A549 (cell line): ENCODE results near the gene MAT2A. TPM values are rescaled to one million over a fixed set of nuclear protein-coding genes. Genes with fewer than 3 reads are reported as not detected.

Experiments
- ATAC-seq, 2 experiments: fragments of 200-7000 bp in 1 of 2; fragments of >200 bp in 1 of 2; cut with Nextera tagmentation in 1 of 2; cut with Tn5 transposase in 1 of 2; 3 replicates each; pipeline versions ENCODE4 v1.8.0 to v1.9.1; 2018 to 2020; ENCODE audit warnings: mild to moderate bottlenecking in 1 of 2, moderate library complexity in 1 of 2
- CTCF ChIA-PET: fragments of 300-600 bp; sonication (Branson Sonifier 250); formaldehyde crosslinking; extraction: SDS; loops from one replicate; lab custom pipeline; 2021; ENCODE audit warnings: antibody characterized with exemption, inconsistent platforms; lab: Yijun Ruan, JAX
- POLR2A ChIA-PET: fragments of 350-600 bp; formaldehyde crosslinking; extraction: SDS; loops from one replicate; lab custom pipeline; 2021; ENCODE audit warnings: antibody characterized with exemption, inconsistent platforms; lab: Yijun Ruan, JAX
- DNase-seq, 2 experiments: peaks; one replicate each; pipeline versions ENCODE4 v3.0.0 to v3.0.0-alpha.2; 2011 to 2016; ENCODE audit warnings: low read depth in 1 of 2, low spot score in 1 of 2
- FAIRE-seq: peaks from 2 replicates; lab custom pipeline; 2011; peaks lifted over from hg19 to GRCh38; lab: Jason Lieb, UNC
- H3K27ac ChIP-seq, 2 experiments: fragments of >200 bp; sonication (Bioruptor Twin); formaldehyde crosslinking; 3 replicates each; pipeline ENCODE4 v1.5.1; 2016 to 2017
- H3K4me1 ChIP-seq: fragments of >200 bp; sonication (Bioruptor Twin); formaldehyde crosslinking; 3 replicates; pipeline ENCODE4 v1.6.1; 2016
- H3K4me2 ChIP-seq: fragments of >200 bp; sonication (Bioruptor Twin); formaldehyde crosslinking; 3 replicates; pipeline ENCODE4 v1.6.1; 2016
- H3K4me3 ChIP-seq: fragments of >200 bp; sonication (Bioruptor Twin); formaldehyde crosslinking; 3 replicates; pipeline ENCODE4 v1.5.1; 2016
- H3K9me3 ChIP-seq: fragments of >200 bp; sonication (Bioruptor Twin); formaldehyde crosslinking; 3 replicates; pipeline ENCODE4 v1.6.1; 2016
- FOSB ChIP-seq: fragments of 250-450 bp; sonication (Bioruptor Pico); IDR thresholded peaks from 2 replicates; pipeline ENCODE4 v1.5.0; 2020; ENCODE audit warnings: mild to moderate bottlenecking, moderate library complexity
- FOXS1 ChIP-seq: fragments of 250-450 bp; sonication (Bioruptor Pico); IDR thresholded peaks from 2 replicates; pipeline ENCODE4 v1.5.0; 2020; ENCODE audit warnings: mild to moderate bottlenecking, moderate library complexity
- GATA3 ChIP-seq: IDR thresholded peaks from 2 replicates; pipeline ENCODE4 v1.6.1; 2012; ENCODE audit warnings: borderline replicate concordance
- HDAC2 ChIP-seq: fragments of 200-600 bp; sonication (generic); IDR thresholded peaks from 2 replicates; pipeline ENCODE4 v1.6.1; 2016
- HEYL ChIP-seq: fragments of 250-450 bp; sonication (Bioruptor Pico); IDR thresholded peaks from 2 replicates; pipeline ENCODE4 v1.8.0; 2021; ENCODE audit warnings: mild to moderate bottlenecking, moderate library complexity
- HOXA7 ChIP-seq: fragments of 250-450 bp; sonication (Bioruptor Pico); IDR thresholded peaks from 2 replicates; pipeline ENCODE4 v1.5.0; 2020; ENCODE audit warnings: mild to moderate bottlenecking, moderate library complexity
- HOXB13 ChIP-seq: fragments of 250-450 bp; sonication (Bioruptor Pico); IDR thresholded peaks from 2 replicates; pipeline ENCODE4 v1.5.0; 2020; ENCODE audit warnings: low read depth, mild to moderate bottlenecking, moderate library complexity
- JUNB ChIP-seq: fragments of >200 bp; sonication (Bioruptor Twin); formaldehyde crosslinking; IDR thresholded peaks from 2 replicates; pipeline ENCODE4 v1.6.1; 2016
- MAFK ChIP-seq: fragments of 450-650 bp; IDR thresholded peaks from 2 replicates; pipeline ENCODE4 v1.6.1; 2014; ENCODE audit not compliant: partially characterized antibody
- MYC ChIP-seq: IDR thresholded peaks from 2 replicates; pipeline ENCODE4 v1.6.1; 2012; ENCODE audit warnings: mild to moderate bottlenecking, inconsistent platforms, low read length, improper control_type of control experiment, borderline replicate concordance
- POLR2A ChIP-seq: IDR thresholded peaks from 2 replicates; pipeline ENCODE4 v1.6.1; 2012; ENCODE audit warnings: mild to moderate bottlenecking, low read length
- POLR2AphosphoS2 ChIP-seq: conservative IDR thresholded peaks from 2 replicates; pipeline ENCODE4 v1.6.1; 2012; ENCODE audit warnings: low read length, improper control_type of control experiment, inconsistent platforms
- RAD21 ChIP-seq, 2 experiments: fragments of >200 bp in 1 of 2; sonication (Bioruptor Twin) in 1 of 2; formaldehyde crosslinking in 1 of 2; IDR thresholded peaks in 1 of 2; conservative IDR thresholded peaks in 1 of 2; 2 replicates in 1 of 2; 3 replicates in 1 of 2; pipeline ENCODE4 v1.6.1; 2012 to 2018; ENCODE audit warnings: inconsistent platforms in 1 of 2
- RARB ChIP-seq: fragments of 250-450 bp; sonication (Bioruptor Pico); IDR thresholded peaks from 2 replicates; pipeline ENCODE4 v1.8.0; 2021; ENCODE audit warnings: mild to moderate bottlenecking, moderate library complexity
- RNF2 ChIP-seq: fragments of 200-600 bp; sonication (generic); IDR thresholded peaks from 2 replicates; pipeline ENCODE4 v1.6.1; 2016; ENCODE audit warnings: low read depth, mild to moderate bottlenecking, antibody characterized with exemption, moderate library complexity, borderline replicate concordance
- SMC3 ChIP-seq: fragments of >200 bp; sonication (Bioruptor Twin); formaldehyde crosslinking; IDR thresholded peaks from 3 replicates; pipeline ENCODE4 v1.6.1; 2018; ENCODE audit warnings: inconsistent platforms
- ZC3H11A ChIP-seq: fragments of 450-650 bp; IDR thresholded peaks from 2 replicates; pipeline ENCODE4 v1.6.1; 2014; ENCODE audit warnings: antibody characterized with exemption, mild to moderate bottlenecking
- ZSCAN20 ChIP-seq: fragments of 250-450 bp; sonication (Bioruptor Pico); IDR thresholded peaks from 2 replicates; pipeline ENCODE4 v1.8.0; 2022; ENCODE audit warnings: mild to moderate bottlenecking, moderate library complexity
- WGBS: methylation state at CpG from one replicate; pipeline ENCODE4 v1.1.6; 2017; ENCODE audit errors: missing lambda C conversion rate; 5-methylcytosine and 5-hydroxymethylcytosine counted together
- polyA plus RNA-seq, 4 experiments: library from polyadenylated mRNA; depleted of rRNA in 3 of 4; stranded (reverse); fragments of >200 nt; fragmentation: RNase III in 1 of 4; extraction: RNeasy Plus Mini Kit Qiagen cat#74134 plus additional on column Dnase treatment in 1 of 4; gene quantifications; 2 replicates in 3 of 4; 3 replicates in 1 of 4; pipeline ENCODE4 v1.2.3, GENCODE V29; 2011 to 2017
- TF ChIP-seq, protein P1 (sequence below): fragments of 450-650 bp; IDR thresholded peaks from 2 replicates; pipeline ENCODE4 v1.6.1; 2014; ENCODE audit warnings: antibody characterized with exemption
- TF ChIP-seq, protein P2 (sequence below): fragments of >200 bp; sonication (Bioruptor Twin); formaldehyde crosslinking; IDR thresholded peaks from 3 replicates; pipeline ENCODE4 v1.6.1; 2016
- TF ChIP-seq, protein P3 (sequence below): fragments of 250-450 bp; sonication (Bioruptor Pico); IDR thresholded peaks from 2 replicates; pipeline ENCODE4 v1.5.0; 2020; ENCODE audit warnings: low read depth, mild to moderate bottlenecking, moderate library complexity
- TF ChIP-seq, protein P4 (sequence below): fragments of >200 bp; sonication (Bioruptor Twin); formaldehyde crosslinking; IDR thresholded peaks from 3 replicates; pipeline ENCODE4 v1.5.1; 2016
- TF ChIP-seq, protein P5 (sequence below): IDR thresholded peaks from 2 replicates; pipeline ENCODE4 v1.6.1; 2012

The MAT2A gene
- polyA plus RNA-seq, 2 of the 4 experiments (the other 2 are of a cell fraction) = 370 to 1,024 TPM

DNA sequence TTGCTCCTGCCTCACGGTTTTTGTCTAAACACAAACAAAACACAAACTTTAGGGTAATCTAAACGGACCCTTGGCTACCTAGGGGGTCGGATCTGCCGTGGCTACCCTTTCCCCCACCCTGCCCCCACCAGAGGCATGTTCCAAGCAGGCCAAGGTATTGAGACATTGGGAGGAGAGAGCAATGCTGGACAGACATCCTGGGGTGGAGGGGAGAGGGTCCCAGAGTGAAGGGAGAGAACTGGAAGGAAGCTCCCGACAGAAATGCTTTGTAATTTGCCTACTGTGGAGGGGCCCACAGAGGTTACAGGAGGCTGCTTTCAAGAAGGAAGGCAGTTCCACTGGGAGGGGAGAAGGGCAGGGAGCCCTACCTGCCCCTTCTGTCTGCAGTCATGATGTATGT is 13.9 kb upstream of the MAT2A start:
- no peak; a peak in 1 of 6 replicates for ATAC-seq
- TF ChIP-seq, protein P1, sequence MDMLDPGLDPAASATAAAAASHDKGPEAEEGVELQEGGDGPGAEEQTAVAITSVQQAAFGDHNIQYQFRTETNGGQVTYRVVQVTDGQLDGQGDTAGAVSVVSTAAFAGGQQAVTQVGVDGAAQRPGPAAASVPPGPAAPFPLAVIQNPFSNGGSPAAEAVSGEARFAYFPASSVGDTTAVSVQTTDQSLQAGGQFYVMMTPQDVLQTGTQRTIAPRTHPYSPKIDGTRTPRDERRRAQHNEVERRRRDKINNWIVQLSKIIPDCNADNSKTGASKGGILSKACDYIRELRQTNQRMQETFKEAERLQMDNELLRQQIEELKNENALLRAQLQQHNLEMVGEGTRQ = no peak
- no peak for TF ChIP-seq FOXS1 (CRISPR knock-in tag)
- TF ChIP-seq RAD21 (conservative IDR thresholded peaks at IDR 0.05 in 1 of 2, IDR thresholded peaks at IDR 0.05 in 1 of 2) = no peak
- TF ChIP-seq RNF2 = no peak
- TF ChIP-seq, protein P2, sequence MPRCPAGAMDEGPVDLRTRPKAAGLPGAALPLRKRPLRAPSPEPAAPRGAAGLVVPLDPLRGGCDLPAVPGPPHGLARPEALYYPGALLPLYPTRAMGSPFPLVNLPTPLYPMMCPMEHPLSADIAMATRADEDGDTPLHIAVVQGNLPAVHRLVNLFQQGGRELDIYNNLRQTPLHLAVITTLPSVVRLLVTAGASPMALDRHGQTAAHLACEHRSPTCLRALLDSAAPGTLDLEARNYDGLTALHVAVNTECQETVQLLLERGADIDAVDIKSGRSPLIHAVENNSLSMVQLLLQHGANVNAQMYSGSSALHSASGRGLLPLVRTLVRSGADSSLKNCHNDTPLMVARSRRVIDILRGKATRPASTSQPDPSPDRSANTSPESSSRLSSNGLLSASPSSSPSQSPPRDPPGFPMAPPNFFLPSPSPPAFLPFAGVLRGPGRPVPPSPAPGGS = no peak
- no peak for TF ChIP-seq HEYL (CRISPR knock-in tag)
- TF ChIP-seq RARB (CRISPR knock-in tag) = no peak
- TF ChIP-seq, all 56 proteins: peak for 0
- no peak overlapping the region for H3K4me3 ChIP-seq
- peak overlapping the region in 1 of 2 experiments; percentile 65; a peak in 3 of 6 replicates for H3K27ac ChIP-seq
- 58% methylated on average over 5 of the region's 5 CpGs for WGBS
- FAIRE-seq = no peak
- ChIA-PET POLR2A (interaction anchor here (1.1 kb wide), 1 partner anchor 104 kb away, joined by 3 read pairs; no protein-coding TSS in a partner anchor), CTCF (interaction anchor here (0.6 to 15.1 kb wide), 5 partner anchors 10 to 197 kb away, joined by 3 to 145 read pairs (median 5); partner anchors contain the start of genes MAT2A and TGOLN2)
- DNase-seq = no peak
- peaks cover 3% of the 10 kb centered on the region; the same call in 2 of the 3 replicates for H3K9me3 ChIP-seq
- peaks cover 23% of the 10 kb centered on the region for H3K4me1 ChIP-seq
- no peak overlapping the region for H3K4me2 ChIP-seq

DNA sequence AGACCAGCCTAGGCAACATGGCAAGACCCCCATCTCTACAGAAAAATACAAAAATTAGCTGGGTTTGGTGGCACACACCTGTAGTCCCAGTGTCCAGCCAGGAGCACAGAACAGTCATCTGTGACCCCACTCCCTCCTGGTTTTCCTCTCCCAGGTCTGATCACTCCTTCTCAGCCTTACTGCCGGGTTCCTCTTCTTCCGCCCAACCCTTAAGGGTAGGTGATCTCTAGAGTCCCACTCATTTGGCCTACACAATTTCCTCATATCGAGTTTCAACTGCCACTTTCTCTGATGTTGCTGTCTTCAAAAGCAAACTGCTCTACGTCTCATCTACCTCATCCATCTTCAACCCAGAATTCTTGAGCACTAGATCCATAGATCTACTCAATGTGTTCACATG is 13.4 kb upstream of the MAT2A start:
- ChIA-PET POLR2A (no interaction called here), CTCF (interaction anchor here (1.5 to 3.4 kb wide), 2 partner anchors 17 to 105 kb away, joined by 3 to 14 read pairs; no protein-coding TSS in a partner anchor)
- Histone ChIP-seq H3K9me3 (peaks cover 5% of the 10 kb centered on the region; the same call in 2 of the 3 replicates), H3K4me1 (peaks cover 23% of the 10 kb centered on the region), H3K4me2 (no peak overlapping the region), H3K27ac (no peak overlapping the region; a peak in 1 of 6 replicates), H3K4me3 (no peak overlapping the region)
- WGBS = 87% methylated on average over 4 of the region's 4 CpGs
- FAIRE-seq (no peak), ATAC-seq (no peak), DNase-seq (no peak)
- no peak for TF ChIP-seq POLR2A
- TF ChIP-seq FOSB (CRISPR knock-in tag) = no peak

DNA sequence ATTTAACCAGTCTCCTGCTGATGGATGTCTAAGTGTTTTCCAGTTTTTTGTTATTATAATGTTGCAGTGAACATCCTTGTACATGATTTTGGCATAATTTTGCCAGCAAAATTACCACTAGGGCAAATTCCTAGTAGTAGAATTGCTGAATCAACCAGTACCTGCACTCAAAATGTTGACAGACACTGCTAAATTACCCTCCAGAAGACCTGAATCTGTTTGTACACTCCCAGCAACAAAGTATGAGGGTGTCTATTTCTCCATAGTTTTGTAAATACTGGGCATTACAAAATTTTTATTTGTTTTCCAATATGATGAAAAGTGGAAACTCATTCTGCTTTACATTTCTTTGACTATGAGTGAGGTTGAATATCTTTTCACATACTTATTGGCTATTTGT is 11.2 kb upstream of the MAT2A start:
- ChIA-PET POLR2A (interaction anchor here (1.0 kb wide), 1 partner anchor 11 kb away, joined by 5 read pairs; the partner anchor contains the start of gene MAT2A), CTCF (interaction anchor here (1.5 to 35.5 kb wide), 4 partner anchors 10 to 109 kb away, joined by 5 to 1185 read pairs (median 76); partner anchors contain the start of genes CAPG, MAT2A and SH2D6)
- TF ChIP-seq MAFK = peak; percentile 13
- TF ChIP-seq MYC = no peak
- no peak for TF ChIP-seq HDAC2
- TF ChIP-seq JUNB = no peak
- Histone ChIP-seq H3K4me2 (no peak overlapping the region), H3K27ac (no peak overlapping the region), H3K4me3 (no peak overlapping the region), H3K4me1 (peaks cover 22% of the 10 kb centered on the region), H3K9me3 (peaks cover 5% of the 10 kb centered on the region; the same call in 2 of the 3 replicates)
- ATAC-seq (no peak), FAIRE-seq (no peak), DNase-seq (no peak)

DNA sequence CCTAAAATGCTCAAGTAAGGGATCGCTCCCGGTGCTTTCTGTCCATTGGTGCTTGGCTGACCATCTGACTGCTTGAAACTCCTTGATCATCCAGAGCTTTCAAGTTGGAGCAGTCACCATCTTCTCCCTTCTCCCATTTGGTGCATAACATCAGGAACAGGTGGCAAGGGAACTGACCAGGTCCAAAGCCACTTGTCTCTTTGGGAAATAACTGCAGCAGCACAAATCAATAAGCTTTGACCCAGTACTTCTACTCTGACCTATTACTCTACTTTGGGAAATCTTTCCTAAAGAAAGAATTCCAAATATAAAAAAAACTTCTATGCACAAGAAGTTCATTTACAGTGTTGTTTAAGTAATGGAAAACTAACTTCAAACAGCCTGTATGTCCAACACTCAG is 10.6 kb upstream of the MAT2A start:
- WGBS = 93% methylated on average over 2 of the region's 2 CpGs
- Histone ChIP-seq H3K4me3 (no peak overlapping the region), H3K27ac (no peak overlapping the region), H3K9me3 (peaks cover 5% of the 10 kb centered on the region; the same call in 2 of the 3 replicates), H3K4me2 (no peak overlapping the region), H3K4me1 (peaks cover 16% of the 10 kb centered on the region)
- ChIA-PET POLR2A (interaction anchor here (1.0 kb wide), 1 partner anchor 10 kb away, joined by 5 read pairs; the partner anchor contains the start of gene MAT2A), CTCF (interaction anchor here (0.7 to 35.5 kb wide), 5 partner anchors 10 to 110 kb away, joined by 3 to 1185 read pairs (median 8); partner anchors contain the start of genes CAPG, MAT2A and SH2D6)
- DNase-seq (no peak), ATAC-seq (no peak), FAIRE-seq (no peak)
- no peak for TF ChIP-seq HOXB13 (CRISPR knock-in tag)
- TF ChIP-seq SMC3 = no peak
- TF ChIP-seq, protein P3, sequence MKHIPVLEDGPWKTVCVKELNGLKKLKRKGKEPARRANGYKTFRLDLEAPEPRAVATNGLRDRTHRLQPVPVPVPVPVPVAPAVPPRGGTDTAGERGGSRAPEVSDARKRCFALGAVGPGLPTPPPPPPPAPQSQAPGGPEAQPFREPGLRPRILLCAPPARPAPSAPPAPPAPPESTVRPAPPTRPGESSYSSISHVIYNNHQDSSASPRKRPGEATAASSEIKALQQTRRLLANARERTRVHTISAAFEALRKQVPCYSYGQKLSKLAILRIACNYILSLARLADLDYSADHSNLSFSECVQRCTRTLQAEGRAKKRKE = no peak
- TF ChIP-seq FOSB (CRISPR knock-in tag) = no peak
- TF ChIP-seq HOXA7 = no peak
- TF ChIP-seq, protein P4, sequence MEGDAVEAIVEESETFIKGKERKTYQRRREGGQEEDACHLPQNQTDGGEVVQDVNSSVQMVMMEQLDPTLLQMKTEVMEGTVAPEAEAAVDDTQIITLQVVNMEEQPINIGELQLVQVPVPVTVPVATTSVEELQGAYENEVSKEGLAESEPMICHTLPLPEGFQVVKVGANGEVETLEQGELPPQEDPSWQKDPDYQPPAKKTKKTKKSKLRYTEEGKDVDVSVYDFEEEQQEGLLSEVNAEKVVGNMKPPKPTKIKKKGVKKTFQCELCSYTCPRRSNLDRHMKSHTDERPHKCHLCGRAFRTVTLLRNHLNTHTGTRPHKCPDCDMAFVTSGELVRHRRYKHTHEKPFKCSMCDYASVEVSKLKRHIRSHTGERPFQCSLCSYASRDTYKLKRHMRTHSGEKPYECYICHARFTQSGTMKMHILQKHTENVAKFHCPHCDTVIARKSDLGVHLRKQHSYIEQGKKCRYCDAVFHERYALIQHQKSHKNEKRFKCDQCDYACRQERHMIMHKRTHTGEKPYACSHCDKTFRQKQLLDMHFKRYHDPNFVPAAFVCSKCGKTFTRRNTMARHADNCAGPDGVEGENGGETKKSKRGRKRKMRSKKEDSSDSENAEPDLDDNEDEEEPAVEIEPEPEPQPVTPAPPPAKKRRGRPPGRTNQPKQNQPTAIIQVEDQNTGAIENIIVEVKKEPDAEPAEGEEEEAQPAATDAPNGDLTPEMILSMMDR = no peak
- TF ChIP-seq POLR2AphosphoS2 = no peak
- no peak for TF ChIP-seq ZSCAN20 (CRISPR knock-in tag)
- TF ChIP-seq GATA3 = no peak
- TF ChIP-seq ZC3H11A = no peak
- TF ChIP-seq, protein P5, sequence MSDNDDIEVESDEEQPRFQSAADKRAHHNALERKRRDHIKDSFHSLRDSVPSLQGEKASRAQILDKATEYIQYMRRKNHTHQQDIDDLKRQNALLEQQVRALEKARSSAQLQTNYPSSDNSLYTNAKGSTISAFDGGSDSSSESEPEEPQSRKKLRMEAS = no peak
